ENCODE measurements around the gene RNGTT.

GRCh38 chr6:88869263-88870020 is 94.0 kb downstream of the RNGTT start:
- TF ChIP-seq YY1 (IDR thresholded peaks at IDR 0.05; ENCODE audit: low read depth) (no peak), CREB1 (IDR thresholded peaks at IDR 0.05; ENCODE audit: low read depth) (no peak), EP300 (IDR thresholded peaks at IDR 0.05; ENCODE audit: borderline replicate concordance) (no peak), MAX (IDR thresholded peaks at IDR 0.05) (no peak), RAD21 (IDR thresholded peaks at IDR 0.05; ENCODE audit: low read depth) (no peak), REST (IDR thresholded peaks at IDR 0.05; ENCODE audit: low read depth) (no peak), NFIC (IDR thresholded peaks at IDR 0.05) (no peak), FOXM1 (IDR thresholded peaks at IDR 0.05; ENCODE audit: borderline replicate concordance, low read depth) (no peak)

Measured in Ishikawa (cell line).